ENCODE measurements around the gene NT5E. TPM values are rescaled to one million over a fixed set of nuclear protein-coding genes. Genes with fewer than 3 reads are reported as not detected.

The NT5E gene
- total RNA-seq, 1 donor from 2014 or later: 47.1 TPM

DNA sequence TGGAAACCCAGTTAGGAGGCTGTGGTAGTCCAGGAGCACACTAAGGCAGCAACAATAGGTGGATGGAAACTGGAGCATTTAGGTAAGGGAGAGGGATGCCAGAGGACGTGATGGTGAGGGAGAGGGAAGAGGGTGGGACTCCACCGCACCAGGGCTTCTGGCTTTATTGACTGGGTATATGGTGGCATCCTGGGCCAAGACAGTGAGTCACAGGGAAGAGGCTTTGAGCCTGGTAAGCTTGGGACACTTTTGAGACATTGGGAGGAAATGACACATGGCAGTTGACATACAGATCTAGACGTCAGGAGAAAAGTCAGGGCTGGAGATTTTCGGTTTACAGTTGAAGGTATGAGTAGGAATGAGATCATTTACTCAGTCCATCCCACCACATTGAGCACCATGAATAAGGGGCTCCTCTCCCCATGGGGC, 14.9 kb downstream of the NT5E start:
- DNase-seq (ENCODE audit: low spot score): no peak
- H3K4me3 Mint-ChIP-seq (ENCODE audit: unreplicated experiment): no peak overlapping the region
- H3K9me3 Mint-ChIP-seq (ENCODE audit: unreplicated experiment): no peaks in the 10 kb centered on the region
- H3K27me3 Mint-ChIP-seq (ENCODE audit: unreplicated experiment): peaks cover 3% of the 10 kb centered on the region
- TF ChIP-seq CTCF (IDR thresholded peaks at IDR 0.05; ENCODE audit: unreplicated experiment): no peak
- H3K36me3 Mint-ChIP-seq (ENCODE audit: low read depth, unreplicated experiment): no peaks in the 10 kb centered on the region
- H3K4me1 Mint-ChIP-seq (ENCODE audit: unreplicated experiment): peaks cover 54% of the 10 kb centered on the region
- H3K27ac Mint-ChIP-seq (ENCODE audit: unreplicated experiment): no peak overlapping the region

DNA sequence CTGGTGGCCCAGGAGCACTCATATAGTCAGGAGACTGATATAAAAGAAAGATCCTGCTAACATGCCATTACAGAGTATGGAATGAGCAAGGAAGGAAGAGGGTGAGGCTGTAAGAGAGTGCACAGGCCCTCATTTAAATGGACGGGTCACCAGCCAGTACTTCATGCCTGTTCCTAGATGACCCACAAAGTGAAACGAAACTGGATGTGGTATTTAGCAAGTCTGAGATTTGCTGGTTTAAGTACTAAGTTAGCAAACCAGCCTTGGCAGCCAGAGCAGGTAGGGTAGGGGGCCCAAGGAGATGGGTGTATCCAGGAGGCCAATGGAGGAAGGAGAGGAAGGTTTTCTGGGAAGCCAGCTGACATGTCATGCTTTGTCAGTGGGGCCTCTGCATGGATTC, 15.9 kb downstream of the NT5E start:
- peaks cover 45% of the 10 kb centered on the region for H3K4me1 Mint-ChIP-seq (ENCODE audit: unreplicated experiment)
- H3K36me3 Mint-ChIP-seq (ENCODE audit: low read depth, unreplicated experiment): no peaks in the 10 kb centered on the region
- no peaks in the 10 kb centered on the region for H3K9me3 Mint-ChIP-seq (ENCODE audit: unreplicated experiment)
- no peak overlapping the region for H3K27ac Mint-ChIP-seq (ENCODE audit: unreplicated experiment)
- peaks cover 3% of the 10 kb centered on the region for H3K27me3 Mint-ChIP-seq (ENCODE audit: unreplicated experiment)
- no peak for TF ChIP-seq CTCF (IDR thresholded peaks at IDR 0.05; ENCODE audit: unreplicated experiment)
- H3K4me3 Mint-ChIP-seq (ENCODE audit: unreplicated experiment): no peak overlapping the region
- no peak for DNase-seq (ENCODE audit: low spot score)

DNA sequence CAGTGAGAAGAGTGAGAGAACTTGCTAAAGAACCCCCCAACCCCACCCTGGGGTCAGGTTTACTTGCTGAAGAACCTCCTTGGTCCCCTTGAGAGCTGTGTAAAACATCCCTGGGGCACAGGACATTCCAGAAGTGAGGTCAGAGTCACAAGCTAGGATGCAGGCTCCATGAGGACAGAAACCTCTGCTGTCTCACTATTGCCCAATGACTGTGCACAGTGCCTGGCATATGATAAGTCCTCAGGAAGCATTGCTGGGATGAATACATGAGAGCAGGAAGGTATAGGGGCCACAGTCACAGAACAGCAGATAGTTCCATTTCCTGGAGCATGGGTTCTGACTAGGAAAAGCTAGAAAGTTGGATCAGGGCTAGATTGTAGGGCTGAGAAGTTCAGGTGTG, 18.4 kb downstream of the NT5E start:
- no peak overlapping the region for H3K4me3 Mint-ChIP-seq (ENCODE audit: unreplicated experiment)
- H3K4me1 Mint-ChIP-seq (ENCODE audit: unreplicated experiment): peaks cover 26% of the 10 kb centered on the region
- no peak for TF ChIP-seq CTCF (IDR thresholded peaks at IDR 0.05; ENCODE audit: unreplicated experiment)
- H3K9me3 Mint-ChIP-seq (ENCODE audit: unreplicated experiment): no peaks in the 10 kb centered on the region
- H3K36me3 Mint-ChIP-seq (ENCODE audit: low read depth, unreplicated experiment): no peaks in the 10 kb centered on the region
- no peak overlapping the region for H3K27ac Mint-ChIP-seq (ENCODE audit: unreplicated experiment)
- no peak for DNase-seq (ENCODE audit: low spot score)
- no peaks in the 10 kb centered on the region for H3K27me3 Mint-ChIP-seq (ENCODE audit: unreplicated experiment)

- H3K9me3 Mint-ChIP-seq (ENCODE audit: unreplicated experiment): no peaks in the 10 kb centered on the region
- H3K36me3 Mint-ChIP-seq (ENCODE audit: low read depth, unreplicated experiment): no peaks in the 10 kb centered on the region
- H3K4me1 Mint-ChIP-seq (ENCODE audit: unreplicated experiment): peaks cover 22% of the 10 kb centered on the region
- no peak for DNase-seq (ENCODE audit: low spot score)
- TF ChIP-seq CTCF (IDR thresholded peaks at IDR 0.05; ENCODE audit: unreplicated experiment): no peak
- H3K27me3 Mint-ChIP-seq (ENCODE audit: unreplicated experiment): no peaks in the 10 kb centered on the region
- no peak overlapping the region for H3K27ac Mint-ChIP-seq (ENCODE audit: unreplicated experiment)
- no peak overlapping the region for H3K4me3 Mint-ChIP-seq (ENCODE audit: unreplicated experiment)
These were observed 19.6 kb downstream of the NT5E start for GRCh38 chr6:85469276-85470022.

DNA sequence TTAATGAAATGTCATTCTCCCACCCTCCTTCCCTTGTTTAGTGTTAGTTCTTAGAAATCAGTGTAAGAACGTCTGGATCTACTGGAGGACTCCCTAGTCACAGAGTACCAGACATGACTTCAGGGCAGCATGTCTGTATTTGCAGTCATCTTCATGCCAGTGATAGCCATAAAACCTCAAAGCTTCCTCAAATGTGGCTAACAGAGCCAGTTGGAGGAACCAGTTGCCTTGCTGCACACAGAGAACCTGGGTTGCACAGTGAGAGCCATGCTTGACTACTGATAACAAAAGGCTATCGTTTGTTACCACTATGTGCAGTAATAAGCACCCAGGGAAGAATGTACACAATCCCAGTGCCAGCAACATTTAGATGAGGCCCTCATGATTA, 20.1 kb downstream of the NT5E start:
- H3K4me1 Mint-ChIP-seq (ENCODE audit: unreplicated experiment): peaks cover 16% of the 10 kb centered on the region
- no peaks in the 10 kb centered on the region for H3K27me3 Mint-ChIP-seq (ENCODE audit: unreplicated experiment)
- no peak for TF ChIP-seq CTCF (IDR thresholded peaks at IDR 0.05; ENCODE audit: unreplicated experiment)
- H3K9me3 Mint-ChIP-seq (ENCODE audit: unreplicated experiment): no peaks in the 10 kb centered on the region
- H3K27ac Mint-ChIP-seq (ENCODE audit: unreplicated experiment): no peak overlapping the region
- no peak overlapping the region for H3K4me3 Mint-ChIP-seq (ENCODE audit: unreplicated experiment)
- DNase-seq (ENCODE audit: low spot score): no peak
- no peaks in the 10 kb centered on the region for H3K36me3 Mint-ChIP-seq (ENCODE audit: low read depth, unreplicated experiment)
